NT2/D1 (cell line): ENCODE measurements around the gene SLC9A1.
"Not testable (repeated sequence)": the region's sequence is repeated elsewhere in the genome, so short reads cannot be mapped to it uniquely, and the experiment has no call there.

Experiments used
- DNase-seq: peaks from one replicate; pipeline ENCODE4 v3.0.0-alpha.2; 2011; ENCODE audit warnings: low read depth, low spot score
- H3K27me3 ChIP-seq: 2 replicates; pipeline ENCODE4 v1.6.0; 2011; ENCODE audit warnings: mild to moderate bottlenecking; ENCODE audit not compliant: insufficient read length, insufficient read depth
- H3K36me3 ChIP-seq: 2 replicates; pipeline ENCODE4 v1.6.1; 2011; ENCODE audit warnings: mild to moderate bottlenecking, low read length, mixed read lengths; ENCODE audit not compliant: insufficient read depth, insufficient read length
- H3K4me1 ChIP-seq: 2 replicates; pipeline ENCODE4 v1.5.1; 2011; ENCODE audit not compliant: insufficient read depth, insufficient read length
- H3K4me3 ChIP-seq: 2 replicates; pipeline ENCODE4 v1.5.1; 2011; ENCODE audit warnings: low read depth; ENCODE audit not compliant: insufficient read length
- H3K9ac ChIP-seq: 2 replicates; pipeline ENCODE4 v1.6.0; 2011; ENCODE audit warnings: low read depth; ENCODE audit not compliant: insufficient read length
- H3K9me3 ChIP-seq: 2 replicates; pipeline ENCODE4 v1.5.1; 2011; ENCODE audit warnings: mild to moderate bottlenecking, low read length; ENCODE audit not compliant: insufficient read depth
- SUZ12 ChIP-seq: IDR thresholded peaks from 2 replicates; pipeline ENCODE4 v1.6.1; 2011; ENCODE audit not compliant: insufficient read length, insufficient read depth; ENCODE audit errors: extremely low read depth
- YY1 ChIP-seq: IDR thresholded peaks from 2 replicates; pipeline ENCODE4 v1.6.1; 2011; ENCODE audit not compliant: insufficient read length, insufficient read depth
- ZNF274 ChIP-seq: IDR thresholded peaks from 2 replicates; pipeline ENCODE4 v1.6.1; 2011; ENCODE audit warnings: mild to moderate bottlenecking, low read depth, low read length

Gene SLC9A1

DNA sequence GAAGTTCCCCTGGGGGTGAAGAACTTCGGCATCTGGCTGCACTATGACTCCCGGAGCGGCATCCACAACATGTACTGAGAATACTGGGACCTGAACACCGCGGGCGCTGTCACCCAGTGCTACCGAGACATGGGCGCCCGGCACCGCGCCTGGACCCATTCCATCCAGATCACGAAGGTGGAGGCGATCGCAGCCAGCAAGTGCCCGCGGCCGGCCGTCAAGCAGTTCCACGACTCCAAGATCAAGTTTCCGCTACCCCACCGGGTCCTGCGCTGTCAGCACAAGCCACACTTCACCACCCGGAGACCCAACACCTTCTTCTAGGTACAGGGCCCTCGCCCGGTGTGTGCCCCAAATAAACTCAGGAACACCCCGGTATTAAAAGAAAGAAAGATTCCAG is 22.0 kb upstream of the SLC9A1 start:
- TF ChIP-seq YY1: no peak
- TF ChIP-seq SUZ12: no peak
- TF ChIP-seq ZNF274: no peak
- DNase-seq: no peak

DNA sequence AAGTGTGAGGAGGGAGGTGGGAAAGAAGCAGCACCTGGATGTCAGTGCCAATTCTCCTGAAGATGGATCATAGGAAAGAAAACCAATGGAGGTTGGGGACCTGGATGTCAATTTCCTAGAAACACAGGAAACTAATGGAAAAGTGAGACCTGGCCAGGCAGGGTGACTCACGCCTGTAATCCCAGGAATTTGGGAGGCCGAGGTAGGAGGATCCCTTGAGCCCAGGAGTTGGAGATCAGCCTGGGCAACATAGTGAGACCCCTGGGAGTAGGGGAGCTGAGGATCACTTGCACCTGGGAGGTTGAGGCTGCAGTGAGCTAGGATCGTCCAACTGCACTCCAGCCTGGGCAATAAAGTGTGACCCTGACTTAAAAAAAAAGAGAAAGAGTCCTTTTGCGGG is 21.4 kb upstream of the SLC9A1 start:
- no peaks in the 10 kb centered on the region for H3K4me1 ChIP-seq
- TF ChIP-seq SUZ12 (no peak), YY1 (no peak), ZNF274 (no peak)
- no peak overlapping the region for H3K9ac ChIP-seq
- no peaks in the 10 kb centered on the region for H3K27me3 ChIP-seq
- DNase-seq: no peak
- H3K36me3 ChIP-seq: no peaks in the 10 kb centered on the region
- peaks cover 22% of the 10 kb centered on the region for H3K9me3 ChIP-seq
- no peak overlapping the region for H3K4me3 ChIP-seq

More for the DNA sequence above, 22.0 kb upstream of the SLC9A1 start:
- H3K36me3 ChIP-seq: no peaks in the 10 kb centered on the region
- H3K4me3 ChIP-seq: no peak overlapping the region
- H3K9ac ChIP-seq: no peak overlapping the region
- peaks cover 27% of the 10 kb centered on the region for H3K9me3 ChIP-seq
- no peaks in the 10 kb centered on the region for H3K4me1 ChIP-seq
- H3K27me3 ChIP-seq: no peaks in the 10 kb centered on the region

- H3K9ac ChIP-seq, H3K4me3 ChIP-seq, H3K4me1 ChIP-seq, H3K9me3 ChIP-seq, DNase-seq, H3K27me3 ChIP-seq, H3K36me3 ChIP-seq: not testable (repeated sequence)
Observed at GRCh38 chr1:27172992-27173391, 18.1 kb upstream of the SLC9A1 start.

GRCh38 chr1:27166929-27167328 is 12.0 kb upstream of the SLC9A1 start:
- TF ChIP-seq ZNF274: no peak
- H3K4me3 ChIP-seq: no peak overlapping the region
- H3K36me3 ChIP-seq: no peaks in the 10 kb centered on the region
- H3K9me3 ChIP-seq: no peaks in the 10 kb centered on the region
- no peaks in the 10 kb centered on the region for H3K4me1 ChIP-seq
- H3K9ac ChIP-seq: no peak overlapping the region
- no peak for DNase-seq
- no peaks in the 10 kb centered on the region for H3K27me3 ChIP-seq

GRCh38 chr1:27166351-27166802 is 11.5 kb upstream of the SLC9A1 start:
- TF ChIP-seq YY1: no peak
- no peak for TF ChIP-seq SUZ12
- no peak for TF ChIP-seq ZNF274
- H3K27me3 ChIP-seq: no peaks in the 10 kb centered on the region
- H3K9ac ChIP-seq: no peak overlapping the region
- DNase-seq: no peak
- H3K36me3 ChIP-seq: no peaks in the 10 kb centered on the region
- H3K4me3 ChIP-seq: no peak overlapping the region
- H3K9me3 ChIP-seq: no peaks in the 10 kb centered on the region
- no peaks in the 10 kb centered on the region for H3K4me1 ChIP-seq

DNA sequence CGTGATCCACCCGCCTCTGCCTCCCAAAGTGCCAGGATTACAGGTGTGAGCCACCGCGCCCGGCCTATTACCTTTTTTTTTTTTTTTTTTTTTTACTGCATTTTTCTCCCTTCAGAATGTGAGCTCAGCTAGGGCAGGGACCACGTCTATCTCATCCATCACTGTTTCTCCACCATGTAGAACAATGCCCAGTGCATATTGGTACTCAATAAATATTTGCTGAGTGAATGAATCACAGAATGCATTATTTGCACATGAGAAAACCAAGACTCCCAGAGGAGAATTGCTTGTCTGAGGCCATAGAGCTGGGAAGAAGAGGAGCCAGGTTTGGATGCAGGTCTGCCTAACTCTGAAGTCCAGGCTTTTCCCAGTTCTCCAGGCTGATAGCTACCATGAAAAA is 8.2 kb upstream of the SLC9A1 start:
- H3K9ac ChIP-seq: no peak overlapping the region
- no peaks in the 10 kb centered on the region for H3K27me3 ChIP-seq
- no peaks in the 10 kb centered on the region for H3K9me3 ChIP-seq
- TF ChIP-seq YY1: no peak
- no peak for TF ChIP-seq ZNF274
- TF ChIP-seq SUZ12: no peak
- H3K36me3 ChIP-seq: no peaks in the 10 kb centered on the region
- H3K4me1 ChIP-seq: no peaks in the 10 kb centered on the region
- no peak overlapping the region for H3K4me3 ChIP-seq
- DNase-seq: no peak

DNA sequence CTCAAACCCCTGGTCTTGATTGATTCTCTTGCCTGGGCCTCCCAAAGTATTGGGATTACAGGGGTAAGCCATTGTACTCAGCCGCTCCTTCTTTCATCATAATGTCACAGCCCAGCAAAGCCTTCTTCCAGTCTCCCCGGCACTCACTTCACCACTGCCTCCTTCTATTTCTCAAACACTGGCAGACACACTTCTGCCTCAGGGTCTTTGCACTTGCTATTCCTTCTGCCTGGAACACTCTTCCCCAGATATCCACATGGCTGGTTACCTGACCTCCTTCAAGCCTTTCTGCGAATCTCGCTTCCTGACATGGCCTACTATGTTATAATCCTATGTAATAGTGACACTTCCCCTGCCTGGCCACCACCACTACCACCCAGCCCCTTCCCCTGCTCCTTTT is 7.2 kb upstream of the SLC9A1 start:
- H3K4me1 ChIP-seq: no peaks in the 10 kb centered on the region
- H3K9ac ChIP-seq: no peak overlapping the region
- H3K36me3 ChIP-seq: no peaks in the 10 kb centered on the region
- TF ChIP-seq ZNF274: no peak
- no peak for TF ChIP-seq SUZ12
- TF ChIP-seq YY1: no peak
- no peak for DNase-seq
- no peaks in the 10 kb centered on the region for H3K9me3 ChIP-seq
- H3K27me3 ChIP-seq: no peaks in the 10 kb centered on the region
- H3K4me3 ChIP-seq: no peak overlapping the region

- DNase-seq: no peak
- H3K9ac ChIP-seq: no peak overlapping the region
- no peaks in the 10 kb centered on the region for H3K4me1 ChIP-seq
- TF ChIP-seq SUZ12 (no peak), YY1 (no peak), ZNF274 (no peak)
- H3K36me3 ChIP-seq: no peaks in the 10 kb centered on the region
- no peaks in the 10 kb centered on the region for H3K9me3 ChIP-seq
- H3K27me3 ChIP-seq: no peaks in the 10 kb centered on the region
- H3K4me3 ChIP-seq: no peak overlapping the region
Observed at GRCh38 chr1:27161594-27161993, 6.7 kb upstream of the SLC9A1 start.
